GM19239 (cell line): ENCODE measurements around the gene TNRC18.
"Not testable (repeated sequence)": the region's sequence is repeated elsewhere in the genome, so short reads cannot be mapped to it uniquely, and the experiment has no call there.

ENCODE experiments used
- DNase-seq: peaks from one replicate; pipeline ENCODE4 v3.0.0; 2011; ENCODE audit warnings: low spot score; ENCODE audit not compliant: insufficient read length
- FAIRE-seq: peaks from 2 replicates; lab custom pipeline; 2011; peaks lifted over from hg19 to GRCh38; lab: Jason Lieb, UNC

The TNRC18 gene

DNA sequence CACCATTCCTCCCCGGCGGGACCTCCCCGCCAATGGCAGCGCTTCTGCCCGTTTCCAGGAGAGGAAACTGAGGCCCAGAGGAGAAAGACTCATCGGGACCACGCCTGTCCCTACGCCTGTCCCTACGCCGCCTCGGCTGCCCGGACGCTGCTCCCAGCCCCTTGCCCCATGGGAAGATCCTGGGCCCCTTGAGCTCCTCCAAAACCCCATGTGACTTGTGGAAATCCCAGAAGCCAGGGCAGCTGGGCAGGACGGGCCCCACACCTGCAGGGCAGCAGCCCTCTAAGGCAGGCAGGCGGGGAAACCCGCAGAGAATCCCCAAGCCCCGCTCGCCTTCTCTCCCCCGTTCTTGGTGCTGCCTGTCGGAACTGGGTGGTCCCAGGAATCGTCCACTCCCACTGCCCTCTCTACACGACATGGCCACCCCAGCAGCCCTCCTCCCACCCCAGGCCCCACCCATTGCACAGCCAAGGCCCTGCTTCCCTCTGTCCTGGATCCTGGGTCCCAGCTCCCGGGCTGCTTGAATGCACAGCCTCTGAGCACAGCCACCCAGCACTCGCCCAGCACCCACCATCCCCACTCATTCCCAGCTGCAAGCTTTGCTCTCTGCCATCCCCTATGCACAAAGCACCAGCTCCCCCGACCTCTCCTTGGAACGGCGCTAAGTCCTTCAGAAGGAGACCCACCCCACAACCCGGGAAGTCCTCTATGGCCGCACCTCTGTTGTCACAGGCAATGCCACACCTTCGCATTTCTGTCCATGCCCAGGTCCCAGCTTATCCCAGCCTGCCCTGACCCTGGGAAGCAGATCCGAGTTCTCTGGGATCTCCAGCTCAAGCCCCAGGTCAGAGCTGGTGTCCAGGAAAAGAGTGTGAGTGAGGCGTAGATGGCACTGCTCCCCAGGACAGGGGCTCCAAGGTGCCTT lies 90.3 kb downstream of the TNRC18 start:
- DNase-seq, result no peak
- FAIRE-seq, result no peak

DNA sequence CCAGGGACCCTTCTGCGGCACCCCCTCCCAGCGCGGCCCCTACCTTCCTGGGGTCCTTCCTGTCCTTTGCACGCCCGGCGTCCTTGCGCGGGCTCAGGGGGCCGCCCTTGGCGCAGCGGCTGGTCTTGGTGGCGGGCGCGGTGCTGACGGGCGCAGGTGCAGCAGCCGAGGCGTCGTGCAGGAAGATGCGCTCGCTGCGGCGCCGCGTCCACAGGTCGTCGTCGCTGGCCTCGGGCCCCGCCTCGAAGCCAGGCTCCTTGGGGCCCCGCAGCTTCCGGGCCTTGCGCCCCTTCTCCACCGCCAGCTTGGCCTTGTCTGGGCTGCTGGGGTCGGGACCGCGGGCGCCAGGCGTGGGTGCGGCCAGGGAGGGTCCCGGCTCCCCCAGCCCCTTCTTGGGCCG lies 91.1 kb downstream of the TNRC18 start:
- no peak for DNase-seq
- FAIRE-seq, result no peak

DNA sequence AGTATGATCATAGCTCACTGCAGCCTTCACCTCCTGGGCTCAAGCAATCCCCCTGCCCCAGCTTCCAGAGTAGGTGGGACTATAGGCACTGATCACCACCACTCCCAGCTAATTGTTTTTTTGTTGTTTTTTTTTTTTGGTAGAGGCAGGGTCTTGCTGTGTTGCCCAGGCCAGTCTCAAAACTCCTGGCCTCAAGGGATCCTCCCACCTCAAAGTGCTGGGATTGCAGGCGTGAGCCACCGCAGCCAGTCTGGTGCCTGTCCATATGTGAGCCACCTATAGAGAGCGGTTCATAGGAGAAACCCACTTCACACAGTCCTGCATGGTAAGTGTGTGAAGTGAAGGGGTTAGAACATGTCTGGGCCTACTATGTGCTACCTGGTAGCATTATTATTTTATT lies 93.3 kb downstream of the TNRC18 start:
- FAIRE-seq (no peak), DNase-seq (no peak)

DNA sequence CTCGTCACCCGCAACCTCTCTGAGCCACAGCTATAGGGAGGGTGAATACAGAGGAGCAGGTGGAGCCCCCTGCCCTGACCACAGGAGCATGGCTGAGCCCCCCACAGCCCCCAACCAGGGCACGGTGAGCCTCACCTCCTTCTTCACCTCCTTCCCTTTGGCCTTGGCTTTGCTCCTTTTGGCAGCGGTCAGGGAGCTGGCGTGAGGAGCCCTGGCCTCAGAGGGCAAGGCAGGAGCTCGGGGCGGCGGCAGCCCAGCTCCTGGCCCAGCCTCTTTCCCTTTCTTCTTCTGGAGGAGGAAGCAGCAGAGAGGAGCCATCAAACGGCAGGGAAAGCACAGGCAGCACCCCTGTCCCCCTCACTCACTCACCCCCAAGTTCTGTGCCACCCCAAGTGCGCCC lies 98.7 kb downstream of the TNRC18 start:
- DNase-seq (no peak), FAIRE-seq (no peak)

DNA sequence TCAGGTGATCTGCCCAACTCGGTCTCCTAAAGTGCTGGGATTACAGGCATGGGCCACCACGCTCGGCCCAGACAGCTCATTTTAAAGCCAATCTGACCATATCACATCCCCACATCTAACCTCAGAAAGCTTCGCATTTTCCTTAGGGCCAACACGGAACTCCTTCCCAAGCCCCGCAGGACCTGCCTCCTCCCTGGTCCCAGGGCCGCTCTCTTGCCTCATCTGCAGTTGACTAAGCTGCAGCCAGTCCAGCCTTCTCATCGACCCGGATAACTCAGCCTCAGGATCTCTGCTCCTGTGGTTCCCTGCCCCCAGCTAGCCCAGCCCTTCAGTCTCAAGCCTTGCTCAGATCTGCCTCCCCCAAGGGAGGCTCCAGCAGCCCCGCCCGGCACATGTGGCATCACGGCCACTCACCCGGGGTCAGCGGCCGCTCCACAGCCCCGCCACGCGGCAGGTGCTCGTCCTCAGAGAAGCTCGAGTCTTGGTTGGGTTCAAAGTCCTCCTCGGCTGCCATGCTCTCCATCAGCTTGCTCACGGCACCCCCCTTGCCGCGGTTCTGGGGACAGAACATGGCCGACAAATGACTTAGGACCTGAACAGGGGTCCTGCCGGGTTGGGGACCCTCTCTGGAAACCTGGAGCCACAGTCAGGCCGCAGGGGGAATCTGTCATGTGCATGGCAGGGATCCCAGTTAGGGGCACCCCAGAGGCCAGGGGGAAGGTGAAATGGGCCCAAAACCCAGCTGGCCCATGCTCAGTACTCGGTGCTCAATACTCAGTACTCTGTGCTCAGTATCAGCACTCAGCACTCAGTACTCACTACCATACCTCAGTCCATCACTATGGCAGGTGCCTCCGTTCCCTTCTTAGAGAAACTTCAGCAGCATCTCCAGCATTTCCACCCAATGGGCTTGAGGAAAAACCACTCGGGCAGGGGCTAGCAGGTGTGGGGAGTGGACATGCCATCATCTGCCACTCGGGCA lies 99.5 kb downstream of the TNRC18 start:
- FAIRE-seq, DNase-seq: not testable (repeated sequence)

DNA sequence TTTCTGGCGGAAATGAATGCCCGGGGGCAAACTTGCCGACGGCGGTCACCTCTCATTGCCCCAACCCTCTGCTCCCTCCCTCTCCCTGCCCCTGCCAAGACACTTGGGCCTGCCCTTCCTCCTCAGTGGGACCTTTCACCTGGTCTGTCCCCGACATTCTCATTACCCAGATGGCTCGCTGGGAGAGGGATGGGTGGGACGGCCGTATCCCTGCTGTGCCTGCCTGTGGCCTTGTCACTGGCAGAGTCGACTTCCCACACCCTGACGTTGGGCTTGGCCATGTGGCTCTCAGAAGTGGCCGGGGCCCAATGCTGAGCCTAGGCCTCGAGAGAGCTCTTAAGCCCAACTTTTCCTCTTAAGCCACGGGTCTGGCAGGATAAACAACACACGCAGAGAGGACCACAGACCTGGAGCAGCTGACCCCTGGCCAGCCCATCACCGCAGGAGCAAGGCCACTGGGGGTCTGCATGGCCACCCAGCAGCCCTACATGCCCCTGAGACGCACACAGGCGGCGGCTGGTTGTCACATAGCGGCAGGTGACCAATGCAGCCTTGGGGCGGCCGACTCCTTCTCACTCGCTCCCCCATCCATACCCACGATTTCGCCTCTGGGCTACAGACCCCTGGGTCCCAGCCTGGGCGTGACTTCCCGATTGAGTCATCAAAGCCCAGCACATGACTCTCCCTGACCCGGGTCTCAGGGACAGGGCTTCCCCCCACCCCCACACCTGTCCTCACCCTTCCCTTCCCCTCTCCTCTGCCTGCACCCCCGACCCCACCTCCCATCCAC lies 100.8 kb downstream of the TNRC18 start:
- DNase-seq, result no peak
- FAIRE-seq, result no peak

DNA sequence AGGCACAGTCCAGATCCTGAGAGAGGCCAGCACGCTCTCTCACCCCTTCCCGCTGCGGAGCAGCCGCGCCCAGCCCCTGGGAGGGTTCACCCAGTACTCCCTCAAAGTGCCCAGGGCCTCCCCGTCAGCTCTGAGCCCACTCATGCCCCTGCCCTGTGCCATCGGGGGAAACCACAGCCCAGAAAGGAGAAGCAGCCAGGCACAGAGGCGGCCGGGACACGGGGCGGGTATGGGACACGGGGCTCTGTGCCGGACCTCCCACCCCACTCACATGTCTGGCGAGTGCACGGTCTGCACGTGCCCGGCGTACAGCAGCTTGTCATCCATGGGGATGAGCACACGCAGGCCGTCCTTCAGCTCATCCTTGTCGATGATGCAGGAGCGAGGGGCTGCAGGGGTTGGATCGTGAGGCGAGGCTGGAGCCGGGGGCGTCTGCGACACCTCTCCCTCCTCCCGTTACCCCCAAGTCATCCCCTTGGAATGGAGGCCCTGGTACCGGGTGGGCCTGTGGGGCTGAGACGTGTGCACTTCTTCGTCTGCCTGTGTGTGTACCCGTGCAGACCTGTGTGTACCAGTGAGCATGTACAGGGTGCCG lies 102.7 kb downstream of the TNRC18 start:
- DNase-seq (no peak), FAIRE-seq (no peak)

DNA sequence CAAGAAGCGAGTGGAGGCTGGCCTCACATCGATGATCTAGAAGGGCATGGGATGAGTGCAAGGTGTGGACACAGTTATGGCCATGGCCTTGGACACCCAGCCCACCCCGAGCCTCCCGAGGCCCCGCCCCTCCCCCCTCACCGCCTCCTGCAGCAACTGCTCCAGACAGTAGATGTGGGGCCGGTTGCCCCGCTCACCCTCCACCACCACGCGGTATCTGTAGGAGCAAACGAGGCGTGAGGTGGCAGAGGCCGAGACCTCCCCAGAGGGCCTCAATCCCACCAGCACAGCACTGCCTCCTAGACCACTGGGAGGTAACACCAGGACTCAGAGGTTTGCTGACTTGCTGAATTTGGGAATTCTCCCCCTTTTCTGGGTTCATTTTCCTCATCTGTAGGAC lies 103.2 kb downstream of the TNRC18 start:
- no peak for FAIRE-seq

DNA sequence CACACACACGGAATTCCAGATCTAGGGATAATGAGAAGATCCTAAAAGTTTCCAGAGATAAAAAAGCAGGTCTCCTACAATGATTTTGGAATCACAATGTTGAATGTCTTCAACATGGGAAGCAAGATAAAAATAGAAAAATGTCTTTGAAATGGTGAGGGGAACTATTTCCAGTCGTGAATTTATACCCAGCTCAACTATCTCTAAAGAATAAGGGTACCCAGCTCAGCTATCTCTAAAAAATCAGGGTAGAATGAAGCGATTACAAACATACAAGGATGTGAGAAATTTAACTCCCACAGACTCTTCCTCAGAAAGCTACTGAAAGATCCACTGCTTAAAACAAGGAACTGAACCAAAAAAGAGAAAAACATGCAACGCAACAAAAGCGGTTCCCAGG lies 105.0 kb downstream of the TNRC18 start:
- DNase-seq, FAIRE-seq: not testable (repeated sequence)

More for the DNA sequence above, 103.2 kb downstream of the TNRC18 start:
- DNase-seq, result no peak

DNA sequence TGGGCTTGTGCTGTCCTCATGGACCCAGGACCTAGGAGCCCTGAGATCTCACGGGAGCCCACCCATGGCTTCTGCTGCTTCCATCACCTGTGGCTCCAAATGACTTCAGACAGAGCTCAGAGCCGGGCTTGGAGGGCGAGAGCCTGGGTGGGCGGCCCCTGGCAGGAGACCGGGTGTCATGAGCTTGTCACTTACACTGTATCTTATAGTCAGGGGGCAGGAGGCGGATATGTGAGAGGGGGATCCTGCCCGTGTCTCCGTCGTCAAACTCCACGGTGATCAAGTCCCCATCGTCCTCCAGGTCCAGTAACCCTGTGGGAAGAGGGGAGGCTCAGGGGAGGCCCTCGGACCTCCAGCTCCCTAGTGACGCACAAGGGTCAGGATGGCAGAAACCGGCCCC lies 107.9 kb downstream of the TNRC18 start:
- FAIRE-seq (no peak), DNase-seq (no peak)

DNA sequence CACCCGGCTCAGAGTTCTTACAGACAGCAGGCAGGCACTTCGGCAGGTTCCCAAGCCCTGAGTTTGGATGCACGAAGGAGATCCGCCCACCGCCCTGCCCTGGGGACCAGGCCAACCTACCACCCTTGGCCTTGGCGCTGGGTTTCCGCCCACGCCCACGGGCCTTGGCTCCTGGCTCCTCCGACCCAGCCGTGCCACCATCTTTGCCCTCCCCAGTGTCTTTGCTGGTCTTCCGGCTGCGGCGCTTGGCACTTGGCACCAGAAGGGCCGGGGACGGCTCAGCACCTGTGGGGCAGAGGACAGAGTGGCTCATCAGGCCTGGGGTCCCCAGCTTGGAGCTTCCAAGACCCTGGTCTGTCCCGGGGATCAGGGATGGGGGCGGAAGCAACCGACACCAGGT lies 108.8 kb downstream of the TNRC18 start:
- FAIRE-seq, result no peak
- DNase-seq, result no peak

DNA sequence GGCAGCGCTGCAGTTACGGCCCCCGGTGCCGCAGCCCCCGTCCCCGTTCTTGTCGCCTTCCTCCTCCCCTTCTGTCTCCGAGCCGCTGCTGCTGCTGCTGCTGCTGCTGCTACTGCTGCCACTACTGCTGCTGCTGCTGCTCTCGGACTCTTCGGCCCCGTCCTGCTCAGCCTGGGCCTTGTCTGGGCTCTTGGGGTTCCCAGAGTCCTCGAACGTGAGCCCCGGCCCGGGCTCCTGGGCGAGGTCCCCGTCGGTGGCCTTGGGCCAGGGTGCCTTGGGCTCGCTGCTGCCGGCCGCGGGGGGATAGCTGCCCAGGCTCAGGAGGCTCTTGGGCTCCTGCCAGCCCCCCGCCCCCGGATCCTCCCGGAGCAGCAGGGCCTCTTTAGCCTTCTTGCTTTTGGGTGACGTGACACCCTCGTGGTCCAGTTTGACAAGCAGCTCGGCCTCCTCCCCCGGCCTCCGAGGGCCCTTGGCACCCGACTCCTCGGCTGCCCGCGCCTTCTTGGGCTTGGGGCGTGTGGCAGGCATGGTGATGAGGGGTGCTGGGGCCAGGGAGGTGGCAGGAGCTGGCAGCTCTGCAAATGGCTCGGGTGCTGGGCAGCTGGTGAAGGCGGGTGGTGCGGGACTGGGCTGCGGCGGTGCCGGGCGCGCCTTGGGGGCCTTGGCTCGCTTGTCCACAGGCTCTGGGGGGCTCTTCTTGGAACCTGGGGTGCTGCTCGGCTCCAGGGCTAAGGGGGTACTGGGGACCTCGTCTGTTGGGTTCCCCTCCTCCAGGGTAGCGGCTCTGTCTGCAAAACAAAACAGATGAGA lies 110.4 kb downstream of the TNRC18 start:
- not testable (repeated sequence) for DNase-seq, FAIRE-seq

DNA sequence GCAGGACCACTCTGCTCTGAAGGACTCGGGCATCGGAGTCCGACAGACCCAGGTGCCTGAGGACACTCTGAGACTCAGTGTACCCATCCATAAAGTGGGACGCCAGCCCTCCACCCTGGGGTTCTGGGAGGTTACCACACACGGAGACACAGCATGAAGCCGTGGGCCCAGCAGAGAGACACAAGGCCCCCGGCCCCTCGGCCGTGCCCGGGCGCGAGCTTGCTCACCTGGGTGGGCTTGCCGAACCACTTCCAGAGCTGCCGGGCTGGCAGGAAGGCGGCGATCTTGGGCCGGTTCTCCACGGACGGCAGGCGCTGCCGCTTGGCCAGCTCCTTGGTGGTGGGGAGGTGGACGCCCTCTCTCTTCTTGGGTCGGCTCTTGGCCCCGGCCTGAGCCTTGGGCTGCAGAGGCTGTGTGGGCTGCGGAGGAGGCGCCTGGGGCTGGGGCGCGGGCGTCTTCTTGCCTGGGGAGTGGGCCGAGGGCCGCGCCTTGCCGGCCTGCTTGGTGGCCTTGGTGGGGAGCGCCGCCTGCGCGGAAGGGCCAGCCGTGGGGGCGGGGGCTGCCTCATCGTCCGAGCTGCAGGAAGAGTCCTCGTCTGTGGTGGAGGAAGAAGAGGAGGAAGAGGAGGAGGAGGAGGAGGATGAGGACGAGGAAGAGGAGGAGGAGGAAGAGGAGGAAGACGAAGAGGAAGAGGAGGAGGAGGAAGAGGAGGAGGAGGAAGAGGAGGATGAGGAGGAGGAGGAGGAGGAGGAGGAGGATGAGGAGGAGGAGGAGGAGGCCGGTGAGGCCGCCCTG lies 111.2 kb downstream of the TNRC18 start:
- not testable (repeated sequence) for DNase-seq, FAIRE-seq

DNA sequence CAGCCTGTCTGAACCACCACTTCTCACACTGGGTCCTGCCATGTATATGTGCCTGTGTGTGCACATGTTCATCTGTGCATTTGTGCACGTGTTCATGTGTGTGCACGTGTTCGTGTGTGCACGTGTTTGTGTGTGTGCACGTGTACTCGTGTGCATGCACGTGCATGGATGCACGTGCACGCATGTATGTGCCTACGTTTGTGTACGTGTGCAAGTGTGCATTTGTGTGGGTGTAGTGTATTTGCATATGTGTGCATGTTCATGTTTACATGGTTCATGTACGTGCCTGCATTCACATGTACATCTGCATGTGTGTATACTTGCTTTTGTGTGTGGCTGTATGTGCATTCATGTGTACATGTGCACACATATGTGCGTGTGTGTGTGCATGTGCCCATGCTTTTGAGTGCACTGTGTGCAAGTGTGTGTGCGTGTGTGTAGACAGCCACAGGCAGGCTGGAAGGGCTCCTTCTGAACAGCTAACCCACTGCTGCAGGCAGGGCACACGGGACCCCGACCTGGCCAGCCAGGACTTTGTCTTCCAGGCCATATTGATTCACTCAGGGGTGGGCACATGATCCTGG lies 112.7 kb downstream of the TNRC18 start:
- no peak for DNase-seq
- FAIRE-seq, result no peak

DNA sequence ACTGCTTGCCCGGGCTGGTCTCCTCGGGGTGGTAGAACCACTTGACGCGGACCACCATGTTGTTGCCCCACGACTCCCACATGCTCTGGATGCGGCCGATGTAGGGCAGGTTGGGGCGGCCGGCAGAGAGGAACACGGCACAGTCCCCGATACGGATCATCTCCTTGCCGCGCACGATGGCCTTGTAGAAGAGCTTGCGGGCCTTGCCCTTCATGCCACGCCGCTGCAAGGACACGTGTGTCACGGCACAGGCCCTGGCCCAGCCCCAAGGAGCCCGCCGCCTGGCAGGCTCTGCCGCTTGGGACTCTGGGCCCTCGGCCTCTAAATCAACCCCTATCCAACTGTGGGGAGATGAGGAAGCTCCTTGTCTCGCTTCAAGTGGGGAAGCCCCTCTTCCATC lies 114.5 kb downstream of the TNRC18 start:
- no peak for FAIRE-seq
- DNase-seq, result no peak

DNA sequence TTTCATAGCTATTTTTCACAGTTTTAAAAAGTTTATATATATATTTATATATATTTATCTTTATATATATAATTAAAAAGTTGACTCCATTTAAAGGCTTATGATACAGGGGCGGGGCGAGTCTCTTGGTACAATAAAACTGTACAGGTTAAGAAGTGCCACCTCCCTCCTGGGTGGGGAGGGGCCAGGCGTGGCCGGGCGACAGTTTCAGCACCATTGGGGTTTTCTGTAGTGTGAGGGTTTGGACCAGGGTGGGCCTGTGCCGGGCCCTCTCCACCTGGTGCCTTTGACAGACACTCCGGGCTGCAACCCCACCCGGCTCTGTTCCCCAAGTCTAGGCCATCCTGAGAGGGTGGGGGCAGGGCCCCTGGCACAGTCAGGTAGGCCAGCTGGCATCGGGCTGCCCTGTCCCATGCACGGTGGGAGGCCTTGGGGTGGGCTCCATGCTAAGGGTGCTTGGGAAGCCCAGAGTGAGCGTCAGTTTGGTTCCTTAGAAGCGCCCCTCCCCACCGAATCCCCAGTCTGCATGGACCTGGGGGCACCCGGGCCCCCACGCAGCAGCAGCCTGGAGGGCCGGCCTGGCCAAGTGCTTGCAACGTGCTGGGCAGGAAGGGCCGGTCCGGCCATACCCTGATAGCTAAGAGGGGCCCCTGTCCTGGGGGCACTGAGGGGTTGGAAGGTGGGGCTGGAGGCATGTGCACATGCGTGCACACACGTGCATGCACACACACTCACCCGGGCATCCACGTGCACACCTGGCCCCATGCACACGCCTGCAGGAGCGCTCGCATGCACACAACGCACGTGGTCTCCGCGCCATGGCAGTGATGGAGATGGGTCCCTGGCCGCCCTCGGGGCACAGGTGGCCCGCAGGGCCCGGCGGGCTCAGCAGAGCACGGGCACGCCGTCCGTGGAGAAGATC lies 116.2 kb downstream of the TNRC18 start:
- not testable (repeated sequence) for FAIRE-seq, DNase-seq

DNA sequence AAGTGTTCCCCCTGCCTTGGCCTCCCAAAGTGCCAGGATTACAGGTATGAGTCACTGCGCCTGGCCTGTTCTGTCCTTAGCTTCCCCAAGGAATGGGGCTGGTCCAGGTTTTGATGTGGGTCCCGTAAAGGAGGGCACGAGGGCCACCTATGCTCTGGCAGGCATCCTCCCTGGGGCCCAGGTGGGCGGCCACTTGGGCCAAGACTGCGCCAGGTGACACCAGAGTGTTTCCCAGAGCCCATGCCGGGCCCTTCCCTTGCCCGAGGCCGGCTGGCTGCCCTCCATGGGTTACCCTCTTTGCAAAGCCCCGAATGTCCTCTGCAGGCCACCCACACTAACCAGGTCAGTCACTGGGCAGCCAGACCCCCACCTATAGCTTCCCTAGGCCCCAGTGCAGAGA lies 118.6 kb downstream of the TNRC18 start:
- not testable (repeated sequence) for FAIRE-seq, DNase-seq
